ENCODE data around the gene KIF1A. TPM values are rescaled to one million over a fixed set of nuclear protein-coding genes. Genes with fewer than 3 reads are reported as not detected.

KIF1A gene
- total and polyA plus RNA-seq, 8 donors: 32.4 to 76.0 (median 62.1) TPM

GRCh38 chr2:240803191-240803590, 16.8 kb downstream of the KIF1A start:
- DNase-seq: no peak
- Histone ChIP-seq H3K4me3 (no peak overlapping the region), H3K27ac (no peak overlapping the region), H3K27me3 (no peaks in the 10 kb centered on the region), H3K36me3 (no peaks in the 10 kb centered on the region), H3K4me1 (no peaks in the 10 kb centered on the region), H3K9me3 (no peaks in the 10 kb centered on the region)
- TF ChIP-seq CTCF (IDR thresholded peaks at IDR 0.05): no peak
- ATAC-seq: no peak
- WGBS, 2 donors: 82 to 86% methylated on average over 8 of the region's 8 CpGs
- FAIRE-seq: no peak
- intact Hi-C loops (cut with DNase I): no loop called here

GRCh38 chr2:240799033-240799820, 20.8 kb downstream of the KIF1A start:
- no peaks in the 10 kb centered on the region for H3K9me3 ChIP-seq
- no peaks in the 10 kb centered on the region for H3K27me3 ChIP-seq
- intact Hi-C loops (cut with DNase I): no loop called here
- no peak for FAIRE-seq
- TF ChIP-seq CTCF (IDR thresholded peaks at IDR 0.05): no peak
- H3K4me3 ChIP-seq: no peak overlapping the region
- no peak for ATAC-seq
- H3K36me3 ChIP-seq: peaks cover 0 to 17% (median 0%) of the 10 kb centered on the region in 3 donors
- peak in 2 of 6 donors; percentile 9 to 12 for DNase-seq
- peaks cover 0 to 1% (median 0%) of the 10 kb centered on the region in 3 donors for H3K4me1 ChIP-seq
- 77 to 81% methylated on average over 14 of the region's 14 CpGs for WGBS, 2 donors
- H3K27ac ChIP-seq: no peak overlapping the region

GRCh38 chr2:240798327-240798905, 21.6 kb downstream of the KIF1A start:
- no peak for TF ChIP-seq CTCF (IDR thresholded peaks at IDR 0.05)
- no peak for ATAC-seq
- 81 to 91% methylated on average over 17 of the region's 17 CpGs for WGBS, 2 donors

GRCh38 chr2:240797914-240798313, 22.1 kb downstream of the KIF1A start:
- H3K4me1 ChIP-seq: peaks cover 0 to 3% (median 0%) of the 10 kb centered on the region in 3 donors
- H3K9me3 ChIP-seq: no peaks in the 10 kb centered on the region
- H3K4me3 ChIP-seq: no peak overlapping the region
- no peaks in the 10 kb centered on the region for H3K27me3 ChIP-seq
- no peak overlapping the region for H3K27ac ChIP-seq
- no peak for TF ChIP-seq CTCF (IDR thresholded peaks at IDR 0.05)
- WGBS, 2 donors: 72 to 82% methylated on average over 12 of the region's 12 CpGs
- H3K36me3 ChIP-seq: peaks cover 0 to 17% (median 0%) of the 10 kb centered on the region in 3 donors
- peak in 2 of 6 donors; percentile 3 to 18 for DNase-seq
- no peak for ATAC-seq
- no peak for FAIRE-seq
- intact Hi-C loops (cut with DNase I): no loop called here

More at GRCh38 chr2:240798327-240798905, 21.6 kb downstream of the KIF1A start:
- Histone ChIP-seq H3K4me1 (peaks cover 0 to 3% (median 0%) of the 10 kb centered on the region in 3 donors), H3K27me3 (no peaks in the 10 kb centered on the region), H3K27ac (no peak overlapping the region), H3K4me3 (no peak overlapping the region), H3K36me3 (peaks cover 0 to 17% (median 0%) of the 10 kb centered on the region in 3 donors), H3K9me3 (no peaks in the 10 kb centered on the region)
- FAIRE-seq (no peak), DNase-seq (peak in 1 of 6 donors; percentile 3)
- intact Hi-C loops (cut with DNase I): no loop called here
